OCI-M1 (cell line): ENCODE results near the gene GBX1.
A peak's percentile ranks its signal among the peaks of the same experiment; 100 is the strongest.

ENCODE experiments used
- DNase-seq: peaks from one replicate; lab custom pipeline; 2025; lab: John Stamatoyannopoulos, UW

Gene GBX1

DNA sequence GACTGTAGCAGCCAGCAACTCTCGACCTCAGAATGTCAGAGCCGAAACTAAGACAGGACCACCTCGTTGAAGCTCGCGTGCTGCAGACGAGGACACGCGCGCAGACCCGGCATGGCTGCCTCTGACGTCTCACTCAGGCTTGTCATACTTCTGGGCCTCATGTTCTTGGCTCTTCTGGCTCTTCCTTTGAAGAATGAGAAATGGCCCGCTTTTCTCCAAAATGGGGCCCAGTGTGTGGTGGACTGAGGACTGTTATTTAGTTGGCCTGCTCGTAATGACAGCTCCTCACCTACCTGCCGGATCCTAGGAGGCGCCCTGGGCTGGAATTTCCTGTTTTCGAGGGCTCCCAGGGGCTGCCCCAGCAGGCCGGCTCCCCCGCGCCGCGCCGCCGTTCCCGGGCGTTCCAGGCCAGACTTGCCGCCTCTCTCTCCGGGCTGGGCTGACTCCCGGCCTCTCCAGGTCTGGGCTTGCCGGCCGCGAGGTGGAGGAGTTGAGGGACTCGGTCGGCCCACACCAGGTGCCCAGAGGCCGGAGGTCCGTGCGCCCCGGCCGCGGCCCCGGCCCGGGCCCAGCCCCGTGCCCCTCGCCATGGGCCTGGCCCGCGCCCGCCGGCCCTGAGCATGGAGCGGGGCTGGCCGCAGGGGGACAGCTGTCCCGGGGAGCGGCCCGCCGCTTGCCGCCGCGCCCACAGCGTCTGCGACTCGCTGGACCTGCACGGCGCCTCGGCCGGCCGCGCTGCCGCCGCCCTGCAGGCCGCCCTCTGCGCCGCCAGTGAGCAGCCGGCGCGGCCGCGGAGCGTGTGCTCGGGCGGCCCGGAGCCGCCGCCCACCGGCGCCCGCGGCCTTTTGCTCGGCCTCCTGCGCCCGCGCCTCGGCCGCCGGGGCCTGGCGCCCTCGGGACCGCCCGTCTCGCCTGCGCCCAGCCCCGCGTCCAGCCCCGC is 53.1 kb downstream of the GBX1 start:
- DNase-seq: no peak

DNA sequence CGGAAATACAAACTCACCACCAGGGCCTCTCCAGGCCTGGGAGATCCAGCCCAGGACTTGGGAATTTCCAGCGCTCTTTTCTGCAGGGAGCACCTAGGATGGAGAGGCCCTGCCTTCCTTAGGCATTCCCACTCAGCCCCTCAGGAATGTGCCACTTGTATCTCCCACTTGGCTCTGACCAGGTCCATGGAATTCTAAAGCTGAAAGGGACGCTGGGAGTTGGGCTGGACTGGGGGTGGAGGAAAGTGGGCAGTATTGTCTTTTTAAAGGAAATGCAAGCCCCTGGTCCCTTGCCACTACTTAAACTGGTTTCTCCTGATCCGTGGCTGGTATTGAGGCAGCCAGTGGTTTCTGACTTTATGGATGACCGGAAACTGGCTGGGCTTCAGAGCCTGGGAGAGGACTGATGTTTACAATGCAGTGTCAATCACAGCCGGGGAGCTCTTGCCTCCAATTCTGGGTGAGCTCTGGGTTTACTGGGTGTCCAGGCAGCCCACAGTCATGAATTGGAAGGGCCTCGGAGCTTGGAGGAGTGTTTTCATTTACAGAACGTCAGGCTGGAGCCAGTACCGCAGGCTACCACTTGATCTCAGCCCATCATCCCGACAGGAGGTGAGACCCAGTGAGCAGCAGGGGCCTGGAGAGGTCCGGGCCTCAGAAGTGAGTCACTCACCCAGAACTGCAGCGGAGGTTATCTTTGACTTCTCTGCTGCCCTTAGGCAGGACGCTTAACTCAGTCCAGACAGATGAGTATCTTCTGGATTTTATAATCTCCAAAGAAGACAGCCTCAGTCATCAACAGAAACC is 53.9 kb downstream of the GBX1 start:
- no peak for DNase-seq

DNA sequence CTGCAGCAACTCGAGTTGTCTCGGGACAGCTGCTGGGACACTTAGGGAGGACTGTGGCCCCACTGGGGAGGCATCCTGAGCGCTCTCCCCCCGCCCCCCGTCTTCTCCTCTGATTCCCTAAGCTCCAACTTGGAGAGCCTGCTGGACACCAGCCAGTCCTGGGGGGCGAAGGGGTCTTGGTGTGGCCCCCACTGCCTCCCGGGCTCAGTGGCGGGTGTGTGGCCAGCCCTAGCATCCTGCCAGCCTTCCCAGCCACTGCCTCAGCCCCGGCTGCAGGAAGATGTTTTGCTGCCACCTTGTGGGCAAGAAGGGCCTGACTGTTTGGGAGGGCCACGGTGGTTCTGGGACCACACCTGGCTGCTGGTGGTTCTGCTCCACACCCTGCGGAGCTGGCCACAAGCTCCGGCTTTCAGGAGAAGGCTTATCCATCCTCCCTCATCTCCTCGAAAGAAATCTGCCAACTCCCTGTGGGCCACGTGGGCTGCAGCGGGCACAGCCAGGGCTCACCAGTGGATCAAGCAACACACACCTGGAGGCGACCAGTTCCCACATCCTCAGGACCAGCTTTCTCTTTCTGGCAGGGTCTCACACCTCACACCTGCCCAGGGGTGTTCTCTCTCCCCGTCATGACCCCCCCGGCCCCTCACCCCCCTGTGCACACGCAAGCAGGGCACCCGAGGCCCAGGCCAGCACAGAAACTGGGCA is 56.4 kb downstream of the GBX1 start:
- DNase-seq: peak; percentile 66

DNA sequence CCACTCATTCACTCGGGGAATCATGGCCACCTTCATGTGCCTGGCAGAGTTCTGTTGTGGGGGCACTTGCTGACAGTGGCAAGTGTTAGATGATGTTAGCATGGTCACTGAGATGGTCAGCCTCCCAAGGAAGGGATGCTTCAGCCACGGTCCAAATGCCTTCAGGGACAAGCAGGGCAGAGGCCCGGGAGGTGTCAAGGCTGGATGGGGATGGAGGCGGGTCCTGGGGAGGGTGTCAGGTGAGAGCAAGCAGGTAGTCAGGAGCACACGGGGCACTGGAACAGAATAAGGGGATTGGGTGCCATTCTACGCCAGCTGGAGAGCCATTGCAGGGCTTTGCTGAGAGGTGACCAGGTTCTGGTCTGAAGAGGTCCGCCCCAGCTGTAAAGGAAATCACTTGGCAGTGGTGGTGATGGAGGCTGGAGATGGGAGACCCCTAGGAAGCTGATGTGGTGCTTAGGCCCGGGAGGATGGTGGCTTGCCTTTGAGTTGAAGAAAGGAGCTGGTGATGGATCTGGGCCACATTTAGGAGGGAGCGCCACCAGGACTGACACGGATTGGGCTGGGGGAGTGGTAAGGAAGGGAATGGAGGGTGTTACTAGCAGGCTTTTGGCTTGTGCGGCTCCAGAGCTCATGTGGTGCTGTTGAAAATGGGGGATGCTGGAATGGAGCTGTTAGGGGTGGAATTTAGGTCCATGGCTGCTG is 57.1 kb downstream of the GBX1 start:
- no peak for DNase-seq

DNA sequence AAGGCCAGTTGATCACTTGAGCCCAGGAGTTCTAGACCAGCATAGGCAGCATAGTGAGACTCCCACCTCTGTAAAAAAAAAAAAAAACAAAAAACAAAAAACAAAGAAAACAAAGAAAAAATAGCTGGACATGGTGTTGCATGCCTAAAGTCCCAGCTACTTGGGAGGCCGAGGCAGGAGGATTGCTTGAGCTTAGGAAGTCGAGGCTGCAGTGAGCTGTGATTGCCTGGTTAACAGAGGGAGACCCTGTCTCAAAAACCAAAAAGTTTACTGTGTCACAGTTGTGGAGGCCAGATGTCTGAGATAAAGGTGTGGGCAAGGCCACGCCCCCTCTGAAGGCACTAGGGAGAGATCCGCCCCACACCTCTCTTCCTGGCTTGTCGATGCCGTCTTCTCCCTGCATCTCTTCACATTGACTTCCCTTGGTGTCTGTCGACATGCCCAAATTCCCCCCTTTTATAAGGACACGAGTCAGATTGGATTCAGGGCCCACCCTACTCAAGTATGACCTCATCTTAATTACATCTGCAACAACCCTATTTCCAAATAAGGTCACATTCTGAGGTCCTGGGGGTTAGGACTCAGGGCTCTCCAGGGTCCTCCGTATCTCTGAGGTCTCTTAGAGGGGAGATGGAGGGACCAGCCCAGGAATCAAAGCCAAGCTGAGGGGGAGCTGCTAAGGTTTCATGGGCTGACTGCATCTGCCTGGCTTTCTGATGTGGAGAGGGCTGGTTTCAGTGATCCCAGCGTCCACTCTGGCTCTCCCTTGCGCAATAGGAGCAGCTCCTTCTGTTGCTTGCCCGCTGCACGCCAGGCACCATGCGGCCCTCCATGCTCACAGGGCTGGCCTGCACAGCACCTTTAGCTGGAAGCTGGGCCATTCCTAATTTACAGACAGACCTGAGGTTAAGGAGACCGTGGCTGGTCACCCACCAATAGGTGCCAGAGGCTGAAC is 58.1 kb downstream of the GBX1 start:
- peak; percentile 3 for DNase-seq

DNA sequence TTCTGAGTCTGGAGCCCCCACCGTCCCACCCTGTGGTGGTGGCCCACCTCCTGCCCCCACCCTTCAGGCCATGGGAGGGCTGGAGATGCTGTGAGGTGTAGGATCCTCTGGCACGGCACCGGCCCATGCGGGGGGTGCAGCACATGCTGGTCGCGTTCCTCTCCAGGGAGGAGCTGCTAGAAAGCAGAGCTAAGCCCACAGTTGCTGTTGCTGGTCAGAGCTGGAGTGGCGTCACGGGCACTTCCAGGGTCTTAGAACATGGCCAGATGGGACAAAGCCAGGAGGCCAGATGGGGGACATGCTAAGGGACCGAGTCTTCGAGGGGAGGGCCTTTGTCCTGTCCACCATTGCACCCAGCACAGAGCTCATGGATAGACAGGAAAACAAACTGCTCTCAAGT is 59.6 kb downstream of the GBX1 start:
- DNase-seq: no peak

DNA sequence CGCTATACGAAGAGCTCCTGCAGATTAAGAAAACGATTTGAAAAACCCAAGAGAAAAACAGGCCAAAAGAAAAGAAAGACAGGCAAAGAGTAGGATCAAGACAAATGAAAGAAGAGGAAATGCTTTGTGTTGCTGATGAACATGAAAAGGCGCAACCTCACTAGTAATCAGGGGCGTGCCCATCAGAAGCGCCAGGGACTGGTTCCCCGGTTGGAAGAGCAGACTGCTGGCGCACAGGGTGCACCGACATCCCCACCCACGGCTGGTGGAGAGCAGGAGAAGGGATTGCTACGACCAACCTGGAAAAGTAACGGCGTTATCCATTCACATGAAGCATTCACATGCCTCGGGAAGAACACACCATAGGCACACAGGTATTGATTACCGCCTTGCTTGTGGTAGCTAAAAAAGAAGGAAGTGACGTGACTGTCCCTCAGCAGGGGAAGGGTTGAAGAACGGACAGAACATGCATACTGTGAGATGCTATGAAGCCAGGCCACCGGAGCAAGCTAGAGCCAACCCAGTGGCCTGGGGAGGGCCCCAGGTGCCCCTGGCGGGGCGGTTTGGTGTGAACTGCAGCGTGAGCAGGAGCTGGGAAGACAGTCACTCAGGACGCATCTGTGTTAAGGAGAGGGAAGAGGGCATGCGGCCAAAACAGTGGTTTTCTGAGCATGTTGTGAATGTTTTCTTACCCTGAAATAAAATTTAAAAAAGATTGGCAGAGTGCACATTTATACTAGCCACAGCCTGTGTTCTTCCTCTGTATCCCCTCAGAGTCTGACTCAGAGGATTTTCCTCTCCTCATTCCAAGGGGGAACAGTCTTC is 62.9 kb downstream of the GBX1 start:
- no peak for DNase-seq

DNA sequence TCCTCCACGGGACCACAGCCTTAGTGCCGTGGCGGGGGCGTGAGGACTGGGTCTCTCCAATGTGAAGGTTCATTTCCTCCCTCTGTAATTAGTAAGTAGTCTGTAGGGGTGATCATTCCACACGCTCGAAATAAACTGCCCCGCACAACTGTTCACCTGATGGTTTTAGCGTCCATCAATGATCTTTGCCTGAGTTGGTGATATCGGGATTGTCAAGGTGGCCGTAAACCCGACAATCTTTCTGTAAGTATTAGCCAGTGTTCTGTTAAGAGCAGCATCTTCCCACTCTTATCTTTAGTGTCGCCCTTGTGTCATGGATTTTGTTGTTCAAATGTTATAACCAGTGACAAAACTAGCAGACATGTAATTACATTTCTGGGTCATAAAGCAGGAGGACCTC is 63.5 kb downstream of the GBX1 start:
- DNase-seq: no peak

DNA sequence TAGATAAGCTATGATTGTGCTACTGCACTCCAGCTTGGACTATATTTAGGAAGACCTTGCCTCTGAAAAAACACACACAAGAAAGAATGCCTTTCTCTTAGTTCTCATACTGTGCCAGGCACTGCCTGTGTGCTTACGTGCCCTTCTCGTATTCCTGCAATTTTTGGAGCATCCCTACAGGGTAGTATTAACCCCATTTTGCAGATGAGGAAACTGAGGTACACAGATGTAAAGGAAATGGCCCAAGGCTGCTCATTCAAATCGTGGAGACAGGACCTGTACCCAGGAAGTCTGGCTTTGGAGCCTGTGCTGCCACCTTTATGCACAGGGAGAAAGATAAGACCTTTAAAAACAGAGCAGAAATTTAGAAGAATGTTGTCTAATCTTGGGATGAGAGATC is 64.5 kb downstream of the GBX1 start:
- DNase-seq: no peak

DNA sequence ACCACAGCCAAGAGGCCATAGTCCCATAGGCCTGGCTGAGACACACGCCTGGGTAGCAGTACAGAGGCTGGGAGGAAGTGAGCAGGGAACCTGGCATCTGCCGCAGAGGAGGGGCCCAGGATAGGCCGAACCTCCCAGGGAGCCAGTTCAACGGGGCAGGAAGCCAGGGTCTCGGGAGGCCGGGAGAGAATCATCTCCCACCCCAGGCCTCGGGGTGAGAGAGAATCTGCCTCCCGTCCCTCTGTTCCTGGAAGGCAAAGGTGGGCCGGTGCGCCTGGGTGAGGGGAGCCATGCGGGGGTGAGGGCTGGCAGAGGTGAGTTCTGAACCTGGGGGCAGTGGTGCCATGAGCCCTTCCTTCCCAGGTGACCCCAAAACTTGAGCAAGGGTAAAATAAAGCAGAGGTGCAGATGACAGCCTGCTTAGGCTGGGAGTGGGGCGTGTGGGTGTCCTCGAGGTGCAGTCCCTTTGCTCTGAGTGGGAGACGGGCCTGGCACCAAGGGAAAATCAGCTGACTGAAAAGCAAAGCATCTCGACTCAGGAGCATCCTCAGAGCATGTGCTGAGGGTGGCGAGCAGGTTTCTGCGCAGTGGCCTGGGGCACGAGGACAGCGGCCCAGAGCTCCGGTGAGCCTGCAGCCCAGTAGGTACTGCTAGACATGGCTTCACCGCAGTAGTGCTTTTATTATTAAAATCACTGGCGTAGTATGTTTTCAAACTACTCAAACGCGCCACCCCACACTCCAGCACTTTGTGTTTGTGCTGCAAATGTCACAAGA is 65.7 kb downstream of the GBX1 start:
- DNase-seq: no peak

DNA sequence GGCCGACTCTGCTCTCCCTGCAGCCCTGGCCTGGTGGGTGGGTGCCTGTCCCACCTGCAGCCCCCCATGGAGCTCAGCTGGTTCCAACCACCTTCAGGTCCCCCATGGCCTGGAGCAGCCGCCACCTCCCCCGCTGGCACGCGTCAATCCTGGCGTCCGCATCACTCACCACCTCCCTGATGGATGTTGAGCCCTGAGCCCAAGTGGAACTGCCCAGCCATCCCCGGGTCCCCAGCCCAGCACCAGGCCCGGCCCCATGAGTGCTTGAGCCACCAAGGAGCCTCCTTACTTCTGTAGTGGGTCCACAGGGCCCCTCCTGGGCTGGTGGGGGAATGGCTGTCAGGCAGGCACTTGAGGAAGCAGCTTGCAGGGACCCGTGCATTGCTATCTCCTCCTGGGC is 66.6 kb downstream of the GBX1 start:
- no peak for DNase-seq

DNA sequence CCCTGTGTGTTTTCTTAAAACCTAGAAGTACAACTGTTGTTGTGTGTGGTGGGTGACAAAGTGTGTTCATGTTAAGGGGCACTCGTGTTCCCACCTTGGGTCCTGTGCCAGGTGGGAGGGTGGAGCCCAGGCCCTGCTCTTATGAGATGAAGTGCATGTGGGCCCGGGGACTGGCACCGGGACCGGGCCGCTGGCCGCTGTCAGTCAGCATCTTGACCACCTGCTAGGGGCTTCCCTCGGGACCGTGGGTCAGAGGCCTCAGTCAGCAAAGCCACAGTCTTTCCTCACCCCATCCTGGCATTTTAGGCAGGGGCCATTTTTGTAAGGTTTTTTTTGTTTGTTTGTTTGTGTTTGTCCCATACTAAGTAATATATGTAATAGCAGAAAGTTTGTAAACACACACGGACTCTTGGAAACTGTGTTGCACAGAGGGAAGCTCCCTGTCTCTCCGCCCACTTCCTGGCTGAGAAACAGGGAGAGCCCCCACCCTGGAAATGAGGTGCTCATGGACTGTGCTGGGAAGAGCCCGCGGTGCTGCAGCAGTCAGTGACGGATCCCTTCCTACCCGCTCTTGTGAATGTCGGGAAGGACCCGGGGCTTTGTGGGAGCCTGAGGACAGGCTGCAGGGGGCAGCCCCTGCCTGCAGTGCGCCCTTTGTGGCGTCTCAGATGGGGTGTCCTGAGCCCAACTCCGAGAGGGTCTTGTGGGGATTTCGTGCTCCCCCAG is 67.8 kb downstream of the GBX1 start:
- DNase-seq: no peak
